H9 (cell line): Measurements from ENCODE around the gene GPC6. TPM values are rescaled to one million over a fixed set of nuclear protein-coding genes. Genes with fewer than 3 reads are reported as not detected.
"Not testable (repeated sequence)": the region's sequence is repeated elsewhere in the genome, so short reads cannot be mapped to it uniquely, and the experiment has no call there.

ENCODE experiments used
- DNase-seq: peaks from one replicate; pipeline ENCODE4 v3.0.0-alpha.2; 2017
- H2AFZ ChIP-seq: one replicate; pipeline ENCODE4 v1.6.1; 2013; ENCODE audit warnings: mild to moderate bottlenecking, low read length, control low read depth, moderate library complexity
- H2AK5ac ChIP-seq: 2 replicates; pipeline ENCODE4 v1.6.1; 2013; ENCODE audit warnings: low read length, control low read depth, mixed read lengths; ENCODE audit not compliant: insufficient read length
- H2BK120ac ChIP-seq: one replicate; pipeline ENCODE4 v1.6.1; 2013; ENCODE audit warnings: low read depth, mild to moderate bottlenecking, low read length, control low read depth, inconsistent platforms; ENCODE audit not compliant: poor library complexity, severe bottlenecking
- H2BK12ac ChIP-seq: 2 replicates; pipeline ENCODE4 v1.6.1; 2013; ENCODE audit warnings: low read length, control low read depth, mixed read lengths, low read depth; ENCODE audit not compliant: insufficient read length
- H2BK15ac ChIP-seq: 2 replicates; pipeline ENCODE4 v1.6.1; 2013; ENCODE audit warnings: low read depth, low read length, control low read depth
- H2BK20ac ChIP-seq: one replicate; pipeline ENCODE4 v1.6.1; 2013; ENCODE audit warnings: low read depth, mild to moderate bottlenecking, low read length, control low read depth, inconsistent platforms; ENCODE audit not compliant: poor library complexity, severe bottlenecking
- H2BK5ac ChIP-seq: 2 replicates; pipeline ENCODE4 v1.6.1; 2013; ENCODE audit warnings: low read length, control low read depth, mixed read lengths; ENCODE audit not compliant: insufficient read length
- H3K14ac ChIP-seq: 2 replicates; pipeline ENCODE4 v1.6.1; 2013; ENCODE audit warnings: low read length, control low read depth; ENCODE audit not compliant: insufficient read depth
- H3K18ac ChIP-seq: 2 replicates; pipeline ENCODE4 v1.6.1; 2013; ENCODE audit warnings: low read depth, mild to moderate bottlenecking, mixed read lengths, low read length, control low read depth; ENCODE audit not compliant: insufficient read length
- H3K23ac ChIP-seq: 2 replicates; pipeline ENCODE4 v1.6.1; 2013; ENCODE audit warnings: low read length, control low read depth, mixed read lengths, low read depth; ENCODE audit not compliant: insufficient read length
- H3K23me2 ChIP-seq: 2 replicates; pipeline ENCODE4 v1.6.1; 2013; ENCODE audit warnings: low read depth, mild to moderate bottlenecking, mixed read lengths, low read length, control low read depth; ENCODE audit not compliant: insufficient read length, poor library complexity, severe bottlenecking
- H3K27ac ChIP-seq: 2 replicates; pipeline ENCODE4 v1.5.1; 2013; ENCODE audit warnings: low read length, control low read depth, mixed read lengths, low read depth; ENCODE audit not compliant: insufficient read length
- H3K27me3 ChIP-seq: 2 replicates; pipeline ENCODE4 v1.6.1; 2013; ENCODE audit warnings: low read length, control low read depth, inconsistent platforms; ENCODE audit not compliant: insufficient read depth
- H3K4ac ChIP-seq: 2 replicates; pipeline ENCODE4 v1.6.1; 2013; ENCODE audit warnings: low read depth, mild to moderate bottlenecking, control low read depth, inconsistent platforms, low read length, moderate library complexity
- H3K4me1 ChIP-seq: 2 replicates; pipeline ENCODE4 v1.6.1; 2013; ENCODE audit warnings: low read length, control low read depth, inconsistent platforms; ENCODE audit not compliant: insufficient read depth
- H3K4me2 ChIP-seq: 2 replicates; pipeline ENCODE4 v1.6.1; 2013; ENCODE audit warnings: low read length, control low read depth, mixed read lengths; ENCODE audit not compliant: insufficient read length, insufficient read depth
- H3K56ac ChIP-seq: 2 replicates; pipeline ENCODE4 v1.6.1; 2013; ENCODE audit warnings: low read depth, mild to moderate bottlenecking, mixed read lengths, low read length, control low read depth; ENCODE audit not compliant: insufficient read length
- H3K79me1 ChIP-seq: 2 replicates; pipeline ENCODE4 v1.6.1; 2013; ENCODE audit warnings: low read depth, mild to moderate bottlenecking, moderate library complexity, low read length, control low read depth, inconsistent platforms; ENCODE audit not compliant: insufficient read depth, poor library complexity, severe bottlenecking
- H3K79me2 ChIP-seq: 2 replicates; pipeline ENCODE4 v1.6.1; 2013; ENCODE audit warnings: low read length, control low read depth, inconsistent platforms; ENCODE audit not compliant: insufficient read depth
- H3K9ac ChIP-seq: 2 replicates; pipeline ENCODE4 v1.6.1; 2013; ENCODE audit warnings: low read length, control low read depth, mixed read lengths; ENCODE audit not compliant: insufficient read length; ENCODE audit errors: extremely low read depth
- H3K9me3 ChIP-seq: one replicate; pipeline ENCODE4 v1.6.1; 2013; ENCODE audit warnings: low read depth, low read length, inconsistent platforms; ENCODE audit not compliant: control insufficient read depth
- H3T11ph ChIP-seq: one replicate; pipeline ENCODE4 v1.6.1; 2013; ENCODE audit warnings: mild to moderate bottlenecking, low read length, control low read depth, inconsistent platforms
- H4K20me1 ChIP-seq: one replicate; pipeline ENCODE4 v1.6.1; 2013; ENCODE audit not compliant: control insufficient read depth, insufficient read length, insufficient read depth
- H4K5ac ChIP-seq: 2 replicates; pipeline ENCODE4 v1.6.1; 2013; ENCODE audit warnings: low read depth, mild to moderate bottlenecking, mixed read lengths, low read length, control low read depth; ENCODE audit not compliant: insufficient read length
- H4K8ac ChIP-seq: replicated peaks from 2 replicates; pipeline ENCODE4 v1.6.1; 2013; ENCODE audit warnings: low read length, control low read depth, mixed read lengths, low read depth; ENCODE audit not compliant: insufficient read length
- H4K91ac ChIP-seq: 2 replicates; pipeline ENCODE4 v1.6.1; 2013; ENCODE audit warnings: low read depth, mild to moderate bottlenecking, moderate library complexity, mixed read lengths, low read length, control low read depth; ENCODE audit not compliant: insufficient read length
- H3K27ac Mint-ChIP-seq, 3 experiments: 2 replicates in 2 of 3; 3 replicates in 1 of 3; pipeline ENCODE4 v1.8.0; 2020 to 2021; ENCODE audit warnings: mixed read lengths in 3 of 3, mild to moderate bottlenecking in 1 of 3, moderate library complexity in 1 of 3
- H3K27me3 Mint-ChIP-seq: 2 replicates; pipeline ENCODE4 v1.8.0; 2021; ENCODE audit warnings: low read depth, mild to moderate bottlenecking, moderate library complexity, mixed read lengths
- H3K36me3 Mint-ChIP-seq, 3 experiments: 2 replicates in 2 of 3; 3 replicates in 1 of 3; pipeline ENCODE4 v1.8.0; 2020 to 2021; ENCODE audit warnings: low read depth in 3 of 3, mixed read lengths in 3 of 3; ENCODE audit not compliant: insufficient read depth in 1 of 3
- H3K4me1 Mint-ChIP-seq, 2 experiments: 2 replicates each; pipeline ENCODE4 v1.8.0; 2020; ENCODE audit warnings: mixed read lengths in 2 of 2
- H3K4me3 Mint-ChIP-seq, 2 experiments: 2 replicates in 1 of 2; 3 replicates in 1 of 2; pipeline ENCODE4 v1.8.0; 2020 to 2021; ENCODE audit warnings: mild to moderate bottlenecking in 2 of 2, mixed read lengths in 2 of 2, moderate library complexity in 1 of 2
- H3K9me3 Mint-ChIP-seq, 2 experiments: 2 replicates in 1 of 2; 3 replicates in 1 of 2; pipeline ENCODE4 v1.8.0; 2020; ENCODE audit warnings: mild to moderate bottlenecking in 2 of 2, mixed read lengths in 2 of 2, moderate library complexity in 1 of 2
- CTCF ChIP-seq: fragments of 200-600 bp; sonication (generic); conservative IDR thresholded peaks from 3 replicates; pipeline ENCODE4 v1.8.0; 2021; ENCODE audit warnings: antibody characterized with exemption, mild to moderate bottlenecking
- WGBS: extraction: QIAGEN DNeasy Blood & Tissue Kit; methylation state at CpG from one replicate; pipeline ENCODE4 v1.1.7; 2013; ENCODE audit warnings: missing lambda C conversion rate, low lambda C conversion rate, mixed read lengths; ENCODE audit not compliant: insufficient read length; ENCODE audit errors: extremely low coverage; 5-methylcytosine and 5-hydroxymethylcytosine counted together
- total RNA-seq: library from RNA; stranded (reverse); gene quantifications from 2 replicates; pipeline ENCODE4 v1.2.1, GENCODE V29; 2021

GPC6 gene
- total RNA-seq, 1 experiment from 2014 or later: 15.6 TPM

- Histone ChIP-seq H2AFZ (no peak overlapping the region), H3K23ac (no peak overlapping the region), H2BK12ac (no peak overlapping the region), H2AK5ac (no peak overlapping the region), H3K18ac (no peak overlapping the region), H3T11ph (no peak overlapping the region), H2BK120ac (no peak overlapping the region), H4K91ac (no peak overlapping the region), H3K79me1 (no peaks in the 10 kb centered on the region), H3K4me2 (no peak overlapping the region), H3K79me2 (no peaks in the 10 kb centered on the region), H2BK15ac (no peak overlapping the region), H3K4me1 (no peaks in the 10 kb centered on the region), H4K8ac (no peak overlapping the region), H3K9me3 (no peaks in the 10 kb centered on the region), H2BK20ac (no peak overlapping the region), H3K27ac (no peak overlapping the region), H4K20me1 (no peaks in the 10 kb centered on the region), H3K9ac (no peak overlapping the region), H3K14ac (no peak overlapping the region), H3K56ac (no peak overlapping the region), H3K27me3 (no peaks in the 10 kb centered on the region), H4K5ac (no peak overlapping the region), H3K23me2 (no peaks in the 10 kb centered on the region), H2BK5ac (no peak overlapping the region), H3K4ac (no peak overlapping the region)
- WGBS: no CpG with 5 or more reads among the region's 1 CpG
- no peaks in the 10 kb centered on the region for H3K27me3 Mint-ChIP-seq
- no peak for DNase-seq
- H3K4me3 Mint-ChIP-seq: no peak overlapping the region
- no peak overlapping the region for H3K27ac Mint-ChIP-seq
- peaks cover 14 to 16% of the 10 kb centered on the region in 2 experiments for H3K4me1 Mint-ChIP-seq
- peaks cover 0 to 5% of the 10 kb centered on the region in 2 experiments; a peak in 3 of 5 replicates for H3K9me3 Mint-ChIP-seq
- peaks cover 0 to 5% (median 0%) of the 10 kb centered on the region in 3 experiments; a peak in 2 of 7 replicates for H3K36me3 Mint-ChIP-seq
- TF ChIP-seq CTCF: no peak
Measured at GRCh38 chr13:93201992-93202558, 24.5 kb upstream of the GPC6 start.

- not testable (repeated sequence) for H3K9ac ChIP-seq, H3K18ac ChIP-seq, H2BK120ac ChIP-seq, H3K14ac ChIP-seq, H3T11ph ChIP-seq, H3K36me3 Mint-ChIP-seq, H3K4ac ChIP-seq, H3K4me2 ChIP-seq, H3K27ac ChIP-seq, H3K9me3 ChIP-seq, DNase-seq, H3K56ac ChIP-seq, H4K5ac ChIP-seq, H3K27me3 Mint-ChIP-seq, H2AFZ ChIP-seq, H2BK5ac ChIP-seq, H3K4me1 ChIP-seq, H4K91ac ChIP-seq, H3K4me1 Mint-ChIP-seq, H4K8ac ChIP-seq, H3K27me3 ChIP-seq, H3K23ac ChIP-seq, H3K9me3 Mint-ChIP-seq, H3K79me1 ChIP-seq, H2BK12ac ChIP-seq, H2BK20ac ChIP-seq, H3K27ac Mint-ChIP-seq, H3K79me2 ChIP-seq, H3K23me2 ChIP-seq, H4K20me1 ChIP-seq, H3K4me3 Mint-ChIP-seq, H2AK5ac ChIP-seq, H2BK15ac ChIP-seq
- WGBS: no CpG with 5 or more reads among the region's 24 CpGs
Measured at GRCh38 chr13:93206778-93207392, 19.7 kb upstream of the GPC6 start.
